GM21825 (cell line): ENCODE measurements around the gene TRIM56.
"Not testable (repeated sequence)": the region's sequence is repeated elsewhere in the genome, so short reads cannot be mapped to it uniquely, and the experiment has no call there.

ENCODE experiments used
- ATAC-seq: cut with Tn5 transposase; IDR thresholded peaks from one replicate; pipeline ENCODE4 v1.9.1; 2021; ENCODE audit warnings: mild to moderate bottlenecking, moderate library complexity; ENCODE audit not compliant: unreplicated experiment

TRIM56 gene

GRCh38 chr7:101088858-101089529 is 3.7 kb downstream of the TRIM56 start:
- no peak for ATAC-seq

GRCh38 chr7:101089876-101090275 is 4.6 kb downstream of the TRIM56 start:
- no peak for ATAC-seq

- not testable (repeated sequence) for ATAC-seq
Observed at GRCh38 chr7:101092266-101092905, 7.1 kb downstream of the TRIM56 start.

GRCh38 chr7:101093906-101094305 is 8.6 kb downstream of the TRIM56 start:
- ATAC-seq = no peak

GRCh38 chr7:101094376-101094775 is 9.1 kb downstream of the TRIM56 start:
- no peak for ATAC-seq

GRCh38 chr7:101094791-101095375 is 9.6 kb downstream of the TRIM56 start:
- ATAC-seq = no peak

GRCh38 chr7:101096331-101096956 is 11.2 kb downstream of the TRIM56 start:
- no peak for ATAC-seq

- no peak for ATAC-seq
Observed at GRCh38 chr7:101096957-101097347, 11.7 kb downstream of the TRIM56 start.

- no peak for ATAC-seq
Observed at GRCh38 chr7:101097561-101097960, 12.3 kb downstream of the TRIM56 start.

- ATAC-seq = no peak
Observed at GRCh38 chr7:101099969-101100781, 14.9 kb downstream of the TRIM56 start.

GRCh38 chr7:101100858-101101847 is 15.9 kb downstream of the TRIM56 start:
- no peak for ATAC-seq

- ATAC-seq = no peak
Observed at GRCh38 chr7:101102026-101102425, 16.7 kb downstream of the TRIM56 start.

- not testable (repeated sequence) for ATAC-seq
Observed at GRCh38 chr7:101103701-101104100, 18.4 kb downstream of the TRIM56 start.

GRCh38 chr7:101104193-101104713 is 19.0 kb downstream of the TRIM56 start:
- ATAC-seq = no peak

- no peak for ATAC-seq
Observed at GRCh38 chr7:101104799-101105198, 19.5 kb downstream of the TRIM56 start.

GRCh38 chr7:101105248-101105647 is 20.0 kb downstream of the TRIM56 start:
- ATAC-seq = not testable (repeated sequence)

GRCh38 chr7:101106386-101106785 is 21.1 kb downstream of the TRIM56 start:
- no peak for ATAC-seq

GRCh38 chr7:101108330-101108857 is 23.1 kb downstream of the TRIM56 start:
- ATAC-seq = no peak

GRCh38 chr7:101108961-101109360 is 23.7 kb downstream of the TRIM56 start:
- no peak for ATAC-seq
